ENCODE data around the gene VPS16.

DNA sequence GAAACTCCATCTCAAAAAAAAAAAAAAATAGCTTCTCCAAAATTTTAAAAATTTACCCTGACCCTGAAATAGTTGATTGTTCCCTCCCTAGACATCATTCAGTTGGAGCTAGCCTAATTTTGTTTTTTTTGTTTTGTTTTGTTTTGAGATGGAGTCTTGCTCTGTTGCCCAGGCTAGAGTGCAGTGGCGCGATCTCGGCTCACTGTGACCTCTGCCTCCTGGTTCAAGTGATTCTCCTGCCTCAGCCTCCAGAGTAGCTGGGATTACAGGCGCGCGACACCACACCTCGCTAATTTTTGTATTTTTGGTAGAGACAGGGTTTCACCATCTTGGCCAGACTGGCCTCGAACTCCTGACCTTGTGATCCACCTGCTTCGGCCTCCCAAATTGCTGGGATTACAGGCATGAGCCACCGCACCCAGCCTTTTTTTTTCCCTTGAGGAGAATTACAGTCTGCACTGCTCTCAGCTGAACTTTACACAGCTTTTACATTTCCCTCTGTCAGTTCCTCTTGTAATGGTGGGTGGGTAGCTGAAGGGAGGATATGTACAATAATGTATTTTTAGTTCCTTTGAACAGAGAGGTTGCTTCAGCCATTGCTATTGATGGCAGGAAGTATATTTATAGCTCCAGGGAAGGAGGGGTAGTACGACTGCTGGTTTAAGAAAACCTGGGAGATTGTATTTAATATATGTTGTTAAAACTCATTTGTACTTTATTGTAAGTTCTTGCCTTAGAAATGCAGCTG, 60.5 kb downstream of the VPS16 start:
- TF ChIP-seq POLR2A (IDR thresholded peaks at IDR 0.05; ENCODE audit: low read length) (no peak), GATA1 (IDR thresholded peaks at IDR 0.05; ENCODE audit: low read depth, low read length) (no peak)
